HG03139 (cell line): Measurements from ENCODE around the gene NEK7.
"Not testable (repeated sequence)": the region's sequence is repeated elsewhere in the genome, so short reads cannot be mapped to it uniquely, and the experiment has no call there.

ENCODE experiments used
- ATAC-seq: cut with Tn5 transposase; IDR thresholded peaks from one replicate; pipeline ENCODE4 v1.9.1; 2021; ENCODE audit not compliant: unreplicated experiment

Gene NEK7

DNA sequence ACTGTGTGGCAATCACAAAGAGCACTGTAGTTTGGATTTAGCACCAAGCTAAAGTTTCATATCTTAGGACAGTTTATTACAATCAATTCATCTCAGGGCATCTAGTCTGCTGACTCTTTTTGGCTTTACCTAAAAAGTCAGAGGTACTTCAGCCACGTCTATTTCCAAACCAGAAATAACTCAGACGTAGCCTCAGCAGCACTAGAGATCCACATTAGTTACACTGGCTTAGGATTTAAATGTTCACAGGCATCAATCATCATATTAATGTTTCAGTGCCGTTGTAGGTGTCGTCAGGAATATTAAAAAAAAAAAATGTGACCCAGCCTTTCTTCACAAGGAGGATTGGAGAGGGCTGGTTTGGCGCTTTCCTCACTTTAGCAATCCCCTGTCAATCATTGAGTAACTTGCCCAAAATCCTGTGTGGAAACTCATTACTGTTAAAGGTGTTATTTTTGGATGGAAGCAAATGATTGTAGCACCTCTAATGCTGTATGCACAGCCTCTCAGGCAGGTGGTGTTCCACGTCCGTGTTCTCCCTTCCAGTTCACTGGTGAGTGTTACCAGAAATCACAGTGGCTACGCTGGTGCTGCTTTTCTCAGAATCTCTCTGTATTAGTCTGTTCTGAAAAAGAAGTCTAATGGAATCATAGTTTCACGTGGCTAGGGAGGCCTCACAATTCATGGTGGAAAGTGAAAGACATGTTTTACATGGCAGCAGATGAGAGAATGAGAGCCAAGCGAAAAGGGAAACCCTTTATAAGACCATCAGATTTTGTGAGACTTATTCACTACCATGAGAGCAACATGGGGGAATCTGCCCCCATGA lies 45.4 kb downstream of the NEK7 start:
- ATAC-seq: peak; percentile 51

DNA sequence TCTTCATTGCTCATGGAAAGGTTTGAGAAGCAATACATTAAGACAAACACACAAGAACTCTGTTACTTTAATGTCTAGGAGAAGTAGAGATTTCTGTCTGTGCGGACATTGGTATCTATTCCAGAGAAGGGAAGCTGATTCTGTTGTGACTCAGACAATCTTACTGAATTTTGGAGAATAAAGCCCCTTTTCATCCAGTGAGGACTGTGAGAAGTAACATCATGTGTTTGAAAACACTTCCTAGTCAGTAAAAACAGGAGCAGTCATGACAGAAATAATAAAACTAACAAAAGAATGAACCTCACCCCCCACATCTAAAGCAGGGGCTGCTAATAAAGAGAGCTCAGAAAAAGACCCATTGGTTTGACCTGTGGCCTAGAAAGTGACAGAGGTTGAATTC lies 46.6 kb downstream of the NEK7 start:
- no peak for ATAC-seq

DNA sequence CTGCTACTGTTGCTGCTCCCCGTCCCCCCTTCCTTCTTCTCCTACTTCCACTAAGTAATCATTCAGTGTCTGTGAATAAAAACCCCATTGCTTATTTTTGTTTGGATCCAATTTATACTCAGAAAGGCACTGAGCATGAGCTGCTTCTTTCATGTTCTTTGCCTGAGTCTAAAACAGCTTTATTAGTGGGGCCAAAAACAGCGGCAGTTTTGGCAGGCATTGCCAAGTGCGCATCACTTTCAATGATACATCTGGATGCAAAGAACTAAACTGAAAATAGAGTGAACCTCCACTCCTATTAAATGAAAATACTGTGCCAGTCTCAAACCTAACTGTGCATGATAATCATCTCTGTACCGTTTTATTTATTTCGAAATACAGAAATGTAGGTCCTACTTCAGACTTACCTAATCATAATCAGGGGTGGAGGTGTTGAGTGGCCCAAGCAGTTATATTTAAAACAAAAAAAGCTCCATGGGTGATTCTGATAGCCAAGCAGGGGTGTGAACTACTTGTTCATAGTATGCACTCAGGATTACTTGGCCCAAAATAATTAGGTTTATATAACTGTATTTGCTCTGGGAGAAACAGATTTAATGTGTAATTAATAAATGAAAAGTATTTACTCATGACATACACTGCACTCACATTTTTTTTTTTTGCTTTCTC lies 48.4 kb downstream of the NEK7 start:
- ATAC-seq: no peak

DNA sequence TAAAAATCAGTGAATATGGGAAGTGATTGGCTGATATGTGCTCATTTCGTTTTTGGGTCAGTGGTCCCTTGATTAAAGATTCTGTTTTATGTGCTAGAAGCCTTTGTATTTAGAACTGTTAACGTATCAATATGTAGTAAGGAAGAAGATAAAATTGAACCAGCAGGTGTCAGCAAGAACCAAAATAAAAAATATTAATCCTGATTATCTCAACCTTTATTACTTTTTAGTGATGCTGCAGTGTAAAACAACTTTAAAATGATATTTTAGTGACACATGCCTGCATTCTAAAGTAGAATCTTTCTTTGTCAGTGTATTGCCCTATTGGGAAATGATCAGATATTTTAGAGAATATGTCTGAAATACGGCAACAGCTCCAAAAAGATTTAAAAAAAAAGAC lies 49.5 kb downstream of the NEK7 start:
- ATAC-seq: no peak

DNA sequence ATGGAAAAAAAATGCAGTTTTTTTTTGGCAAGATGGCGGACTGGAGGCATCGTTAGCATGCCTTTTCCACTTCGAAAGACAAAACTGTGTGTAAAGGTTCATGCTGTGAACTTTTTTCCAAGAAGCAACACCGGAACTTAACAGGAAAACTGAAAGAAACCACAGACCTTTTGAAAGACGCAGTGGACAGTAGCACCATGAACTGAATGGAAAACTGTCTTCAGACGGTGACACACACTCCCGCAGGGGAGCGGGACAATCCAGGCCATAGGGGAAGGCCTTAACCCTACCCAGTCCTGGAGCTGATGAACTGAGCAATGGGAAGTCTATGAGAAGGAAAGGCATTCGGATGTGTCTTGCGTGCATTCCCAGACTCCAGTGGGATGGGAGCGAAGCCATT lies 54.9 kb downstream of the NEK7 start:
- no peak for ATAC-seq

DNA sequence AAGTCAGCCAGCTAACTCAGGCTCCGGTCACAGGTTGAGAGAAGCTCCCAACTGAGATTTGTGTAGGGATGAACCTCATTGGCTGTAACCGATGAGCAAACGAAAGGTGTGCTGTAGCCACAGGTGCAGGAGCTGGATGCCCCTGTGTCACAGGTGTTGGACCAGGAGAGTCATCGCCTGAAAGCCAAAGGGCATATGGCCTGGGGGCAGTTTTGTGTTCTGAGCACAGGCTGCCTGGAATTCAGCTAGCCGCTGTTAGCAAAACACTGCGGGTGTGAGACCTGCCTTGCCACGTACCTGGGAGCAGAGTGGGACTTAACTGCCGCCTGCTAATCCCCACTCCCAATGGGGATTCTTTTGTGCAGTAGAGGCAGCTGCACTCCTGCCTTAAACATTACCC lies 55.3 kb downstream of the NEK7 start:
- no peak for ATAC-seq

DNA sequence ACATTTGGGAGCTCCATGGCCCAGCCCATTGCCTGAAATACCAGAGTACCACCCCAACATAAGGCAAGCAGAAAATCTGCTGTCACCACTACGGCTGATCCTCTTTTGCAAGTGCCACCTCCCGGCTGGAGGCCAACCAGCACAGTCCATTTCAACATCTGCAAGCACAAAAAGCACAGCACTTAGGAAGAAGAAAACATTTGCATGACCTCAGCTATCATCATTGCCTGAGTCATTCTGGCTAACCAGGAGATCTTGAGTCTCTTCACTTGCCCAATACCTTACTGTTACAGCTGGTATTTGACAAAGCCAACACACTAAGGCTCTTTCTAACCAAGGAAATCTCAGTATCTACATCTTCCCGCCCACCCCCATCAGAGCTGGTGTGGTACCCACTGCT lies 55.9 kb downstream of the NEK7 start:
- no peak for ATAC-seq

DNA sequence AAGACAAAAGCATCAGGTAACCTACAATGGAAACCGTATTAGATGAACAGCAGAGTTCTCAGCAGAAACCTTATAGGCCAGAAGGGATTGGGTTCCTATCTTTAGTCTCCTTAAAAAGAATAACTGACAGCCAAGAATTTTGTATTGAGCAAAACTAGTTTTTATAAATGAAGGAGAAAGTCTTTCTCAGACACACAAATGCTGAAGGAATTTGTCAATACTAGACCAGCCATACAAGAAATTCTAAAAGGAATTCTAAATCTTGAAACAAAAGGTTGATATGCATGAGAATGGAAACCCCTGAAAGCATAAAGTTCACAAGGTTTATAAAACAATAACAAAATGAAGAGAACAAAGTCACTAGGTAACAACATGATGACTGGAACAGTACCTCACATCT lies 58.1 kb downstream of the NEK7 start:
- no peak for ATAC-seq

DNA sequence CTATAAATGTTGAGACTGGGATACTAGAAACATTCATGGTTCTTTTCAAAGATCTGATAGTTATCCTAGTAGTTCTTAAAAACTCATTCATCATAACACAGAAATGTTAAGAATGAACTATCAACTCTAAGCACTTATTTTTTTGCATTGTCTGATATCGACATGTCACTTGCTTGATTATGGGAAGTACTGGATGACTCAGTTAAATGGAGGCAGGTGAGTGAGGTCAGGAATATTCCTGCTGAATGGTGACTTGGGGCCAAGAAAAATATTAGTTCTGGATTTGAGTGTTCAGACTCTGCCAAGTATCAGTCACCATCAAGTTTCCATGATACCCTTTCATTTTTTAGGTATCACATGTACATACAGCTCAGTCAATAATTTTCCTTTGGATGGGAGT lies 63.6 kb downstream of the NEK7 start:
- no peak for ATAC-seq

DNA sequence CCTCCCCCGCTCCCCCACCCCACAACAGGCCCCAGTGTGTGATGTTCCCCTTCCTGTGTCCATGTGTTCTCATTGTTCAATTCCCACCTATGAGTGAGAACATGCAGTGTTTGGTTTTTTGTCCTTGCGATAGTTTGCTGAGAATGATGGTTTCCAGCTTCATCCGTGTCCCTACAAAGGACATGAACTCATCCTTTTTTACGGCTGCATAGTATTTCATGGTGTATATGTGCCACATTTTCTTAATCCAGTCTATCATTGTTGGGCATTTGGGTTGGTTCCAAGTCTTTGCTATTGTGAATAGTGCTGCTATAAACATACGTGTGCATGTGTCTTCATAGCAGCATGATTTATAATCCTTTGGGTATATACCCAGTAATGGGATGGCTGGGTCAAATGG lies 70.2 kb downstream of the NEK7 start:
- not testable (repeated sequence) for ATAC-seq

DNA sequence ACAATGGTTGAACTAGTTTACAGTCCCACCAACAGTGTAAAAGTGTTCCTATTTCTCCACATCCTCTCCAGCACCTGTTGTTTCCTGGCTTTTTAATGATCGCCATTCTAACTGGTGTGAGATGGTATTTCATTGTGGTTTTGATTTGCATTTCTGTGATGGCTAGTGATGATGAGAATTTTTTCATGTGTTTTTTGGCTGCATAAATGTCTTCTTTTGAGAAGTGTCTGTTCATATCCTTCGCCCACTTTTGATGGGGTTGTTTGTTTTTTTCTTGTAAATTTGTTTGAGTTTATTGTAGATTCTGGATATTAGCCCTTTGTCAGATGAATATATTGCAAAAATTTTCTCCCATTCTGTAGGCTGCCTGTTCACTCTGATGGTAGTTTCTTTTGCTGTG lies 70.7 kb downstream of the NEK7 start:
- not testable (repeated sequence) for ATAC-seq

DNA sequence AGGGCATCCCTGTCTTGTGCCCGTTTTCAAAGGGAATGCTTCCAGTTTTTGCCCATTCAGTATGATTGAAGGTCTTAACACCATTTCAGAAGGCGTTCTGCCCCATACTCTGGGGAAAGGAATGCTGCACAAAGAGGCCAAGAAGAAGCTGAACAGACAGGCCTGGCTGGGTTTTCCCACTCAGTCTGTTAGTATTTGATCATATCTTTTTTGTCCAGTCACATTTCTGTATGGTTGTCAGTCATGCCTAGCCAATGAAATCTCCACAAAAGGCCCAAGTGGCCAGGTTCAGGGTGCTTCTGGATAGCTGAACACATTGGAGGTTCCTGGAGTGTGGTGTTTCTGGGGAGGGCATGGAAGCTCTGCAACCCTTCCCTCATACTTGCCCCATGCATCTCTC lies 72.1 kb downstream of the NEK7 start:
- ATAC-seq: no peak

DNA sequence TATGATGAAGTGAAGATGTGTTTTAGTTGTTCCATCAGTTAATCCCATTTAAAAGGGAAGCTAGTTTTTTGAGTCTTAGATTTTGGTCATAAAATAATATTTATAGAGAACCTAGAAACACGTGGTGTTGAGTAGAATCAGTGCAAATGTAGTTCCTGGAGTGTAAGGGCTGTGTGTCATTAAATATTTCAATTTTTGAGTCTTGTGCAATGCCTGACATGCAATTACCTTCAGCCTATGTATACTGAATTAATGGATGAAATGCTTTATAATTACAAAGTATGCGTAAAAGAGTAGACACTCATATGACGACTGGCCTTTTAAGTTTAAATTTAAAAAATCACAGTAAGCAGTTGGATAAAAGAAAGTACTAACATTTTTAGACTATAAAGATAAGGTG lies 75.0 kb downstream of the NEK7 start:
- no peak for ATAC-seq

DNA sequence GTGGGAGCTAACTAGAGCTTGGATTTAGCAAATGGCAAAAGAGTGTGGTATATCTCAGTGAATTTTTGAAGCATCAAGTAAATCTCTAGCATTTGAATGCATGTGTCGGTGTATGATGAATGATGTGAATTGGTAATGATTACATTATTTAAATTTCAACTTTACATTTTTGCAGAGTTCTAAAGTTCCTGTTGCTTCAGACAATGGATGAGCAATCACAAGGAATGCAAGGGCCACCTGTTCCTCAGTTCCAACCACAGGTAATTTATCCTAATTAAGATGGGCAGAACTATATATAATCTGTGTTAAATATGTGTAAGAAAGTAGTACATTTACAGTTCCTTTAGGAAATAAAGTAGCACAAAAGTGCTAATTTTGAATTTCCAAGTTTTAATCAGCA lies 75.6 kb downstream of the NEK7 start:
- no peak for ATAC-seq

DNA sequence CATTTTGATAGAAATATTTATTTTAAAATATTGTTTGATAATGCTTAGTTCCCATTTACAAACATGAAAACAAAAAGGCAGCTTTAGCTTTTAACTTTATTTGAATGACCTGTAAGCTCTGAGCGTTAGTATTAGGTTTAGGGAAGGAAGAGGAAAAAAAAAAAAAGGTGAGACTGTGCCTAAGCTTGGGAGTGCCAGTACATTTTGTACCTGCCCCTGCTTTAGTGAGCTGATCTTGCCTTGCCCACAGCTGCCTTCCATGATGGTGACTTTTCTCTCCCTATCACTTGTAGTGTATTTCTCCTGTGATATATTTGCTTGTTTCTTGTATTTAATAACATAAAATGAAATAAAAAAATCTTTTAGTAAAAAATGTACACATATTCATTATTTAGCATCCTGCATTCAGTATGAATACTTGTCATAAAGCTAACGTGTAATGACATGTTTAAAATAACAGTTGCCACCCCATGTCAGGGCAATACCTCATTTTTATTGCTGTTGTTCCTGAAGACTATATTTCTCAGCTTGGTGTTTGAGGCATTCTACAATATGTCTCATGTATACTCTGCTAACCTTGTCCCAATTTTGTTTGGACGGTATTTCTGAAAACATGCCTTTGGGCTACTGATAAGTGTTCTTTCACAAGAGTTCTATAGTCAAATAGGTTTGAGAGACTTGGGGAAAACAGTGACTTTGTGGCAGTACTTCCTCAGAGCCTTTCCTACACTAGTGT lies 76.3 kb downstream of the NEK7 start:
- no peak for ATAC-seq

DNA sequence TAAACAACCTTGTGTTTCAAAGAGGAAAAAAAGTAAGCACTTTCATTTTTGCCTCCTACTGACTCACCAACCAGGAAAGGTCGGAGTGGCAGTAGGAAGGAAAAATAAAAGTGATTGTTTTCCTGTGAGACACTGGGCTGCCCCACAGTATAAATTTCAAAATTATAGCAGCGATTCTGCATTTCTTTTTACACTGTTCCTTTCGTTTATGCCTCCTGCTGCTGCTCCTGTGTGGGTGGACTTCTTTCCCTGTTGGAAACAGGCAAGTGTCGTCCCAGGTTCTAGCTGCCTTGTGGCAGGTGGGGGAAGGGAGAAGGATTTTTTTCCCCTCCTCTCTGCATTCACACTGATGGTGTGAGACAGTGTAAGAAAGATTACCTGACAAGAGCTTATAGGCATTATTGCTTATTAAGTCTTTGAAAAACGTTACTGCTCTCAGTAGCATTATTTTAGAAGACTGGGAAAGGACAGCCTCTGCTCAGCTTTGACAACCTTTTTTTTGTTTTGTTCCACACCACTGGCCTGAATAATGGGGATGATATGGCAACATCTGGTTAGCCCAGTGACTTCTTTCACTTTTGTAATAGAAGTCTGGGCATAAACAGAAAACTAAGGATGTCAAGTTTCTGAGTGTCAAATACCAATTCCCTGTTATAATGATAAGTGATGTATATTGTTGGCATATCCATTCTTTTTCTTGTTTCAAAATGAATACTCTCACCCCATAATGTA lies 77.9 kb downstream of the NEK7 start:
- no peak for ATAC-seq

DNA sequence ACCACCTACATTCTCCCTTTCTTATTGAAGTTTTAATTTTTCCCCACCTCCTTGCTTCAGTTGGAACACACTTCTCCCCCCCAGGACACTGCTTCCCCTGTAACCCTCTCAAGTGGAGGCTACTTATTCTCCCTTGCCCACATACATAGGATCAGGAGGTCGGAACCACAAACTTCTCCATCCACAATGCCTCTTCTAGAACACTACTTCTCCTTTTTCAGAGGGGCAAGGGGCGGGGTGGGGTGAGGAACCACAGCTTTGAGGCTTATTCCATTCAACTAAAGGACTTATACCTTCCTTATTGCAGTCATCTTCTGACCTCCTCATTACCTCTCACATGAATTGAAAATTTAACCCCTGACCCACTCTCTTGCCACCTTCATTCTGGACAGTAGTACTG lies 81.3 kb downstream of the NEK7 start:
- no peak for ATAC-seq

DNA sequence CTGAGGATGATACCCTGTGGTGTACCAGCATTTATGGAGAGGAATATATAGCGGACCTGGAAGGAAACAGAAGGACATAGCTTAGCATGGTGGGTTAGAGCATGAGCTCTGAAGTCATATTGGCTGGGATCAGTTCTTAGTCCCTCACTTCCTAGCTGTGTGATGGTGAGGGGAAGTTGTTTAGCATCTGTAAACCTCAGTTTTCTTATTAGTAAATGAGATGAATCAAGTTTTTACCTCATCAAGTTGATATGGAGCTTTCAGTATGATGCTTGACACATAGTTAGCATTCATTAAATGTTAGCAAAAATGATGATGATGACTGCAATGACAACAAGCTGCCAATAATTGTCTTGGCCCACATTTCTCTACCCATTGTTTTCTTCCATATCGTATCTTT lies 84.8 kb downstream of the NEK7 start:
- no peak for ATAC-seq

DNA sequence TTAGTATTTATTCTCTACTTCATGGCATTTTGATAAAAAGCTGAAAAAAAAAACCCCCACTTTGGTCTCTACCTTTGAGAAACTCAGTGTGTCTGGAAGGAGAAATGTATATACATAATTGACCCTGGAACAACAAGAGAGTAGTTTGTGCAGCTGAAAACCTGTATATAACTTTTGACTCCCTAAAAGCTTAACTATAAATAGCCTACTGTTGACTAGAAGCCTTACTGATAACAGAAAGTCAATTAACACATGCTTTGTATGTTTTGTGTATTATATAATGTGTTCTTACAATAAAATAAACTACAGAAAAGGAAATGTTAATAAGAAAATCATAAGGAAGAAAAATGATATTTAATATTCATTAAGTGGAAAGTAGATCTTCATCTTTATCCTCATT lies 88.0 kb downstream of the NEK7 start:
- no peak for ATAC-seq

DNA sequence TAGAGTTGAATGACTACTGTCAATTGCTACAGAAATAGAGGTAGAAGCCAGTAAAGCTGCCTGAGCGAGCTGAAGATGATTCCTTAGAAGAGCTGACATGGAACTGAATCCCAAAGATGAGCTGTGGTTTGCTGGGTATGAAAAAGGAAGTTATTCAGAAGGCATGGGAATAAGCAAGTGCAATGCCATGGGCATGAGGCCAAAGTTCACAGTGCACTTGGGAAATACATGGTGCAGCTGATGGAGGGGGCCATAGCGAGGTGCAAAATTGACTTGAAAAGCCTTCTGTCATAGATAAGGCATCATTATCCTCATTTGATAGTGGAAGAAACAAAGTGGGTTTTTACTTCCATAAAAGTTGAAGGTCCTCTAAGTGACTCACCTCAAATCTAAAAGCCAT lies 88.6 kb downstream of the NEK7 start:
- ATAC-seq: no peak

DNA sequence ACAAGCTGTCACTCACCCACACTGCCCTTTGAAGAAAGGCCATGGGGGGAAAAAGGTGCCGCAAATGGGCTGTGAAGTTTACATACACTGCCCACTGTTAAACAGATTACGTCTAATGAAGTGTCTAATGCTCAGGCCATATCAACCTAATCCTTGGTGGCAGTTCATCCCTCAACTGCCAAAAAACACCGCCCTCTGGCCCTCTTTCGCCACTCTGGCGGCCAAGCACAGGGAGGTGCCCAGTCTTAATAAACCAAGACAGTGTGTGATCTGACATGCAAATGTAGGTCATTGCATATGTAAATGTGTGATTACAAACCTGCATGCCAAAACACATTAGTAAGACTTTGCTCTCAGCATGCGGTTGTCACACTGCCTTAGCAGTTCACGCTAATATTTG lies 89.5 kb downstream of the NEK7 start:
- no peak for ATAC-seq
